Hematopoietic multipotent progenitor cell treated with erythropoietin and hydrocortisone succinate and interleukin-3 and kit ligand, for 8 days (in vitro differentiated cells): ENCODE results near the gene SYT7.

Source experiments
- DNase-seq: peaks from one replicate; pipeline ENCODE4 v3.0.0-alpha.2; 2015

The SYT7 gene

GRCh38 chr11:61534933-61535839 is 45.7 kb downstream of the SYT7 start:
- no peak for DNase-seq

GRCh38 chr11:61534025-61534932 is 46.6 kb downstream of the SYT7 start:
- no peak for DNase-seq

GRCh38 chr11:61533401-61533800 is 47.5 kb downstream of the SYT7 start:
- no peak for DNase-seq

GRCh38 chr11:61533039-61533375 is 47.9 kb downstream of the SYT7 start:
- DNase-seq = no peak

- peak; percentile 50 for DNase-seq
Measured at GRCh38 chr11:61532134-61533038, 48.5 kb downstream of the SYT7 start.

- DNase-seq = no peak
Measured at GRCh38 chr11:61531044-61531443, 49.8 kb downstream of the SYT7 start.

- DNase-seq = no peak
Measured at GRCh38 chr11:61529537-61530225, 51.2 kb downstream of the SYT7 start.

GRCh38 chr11:61528114-61528513 is 52.8 kb downstream of the SYT7 start:
- DNase-seq = no peak

- no peak for DNase-seq
Measured at GRCh38 chr11:61526956-61527731, 53.7 kb downstream of the SYT7 start.

- no peak for DNase-seq
Measured at GRCh38 chr11:61526229-61526628, 54.6 kb downstream of the SYT7 start.

- no peak for DNase-seq
Measured at GRCh38 chr11:61524963-61525587, 55.8 kb downstream of the SYT7 start.

- DNase-seq = no peak
Measured at GRCh38 chr11:61524446-61524845, 56.4 kb downstream of the SYT7 start.

GRCh38 chr11:61522881-61523280 is 58.0 kb downstream of the SYT7 start:
- DNase-seq = no peak

GRCh38 chr11:61518032-61518795 is 62.7 kb downstream of the SYT7 start:
- DNase-seq = no peak

GRCh38 chr11:61516675-61517572 is 64.0 kb downstream of the SYT7 start:
- peak; percentile 52 for DNase-seq

- no peak for DNase-seq
Measured at GRCh38 chr11:61516191-61516590, 64.7 kb downstream of the SYT7 start.

- no peak for DNase-seq
Measured at GRCh38 chr11:61515686-61516085, 65.2 kb downstream of the SYT7 start.

GRCh38 chr11:61514050-61514917 is 66.6 kb downstream of the SYT7 start:
- DNase-seq = no peak
